Right lobe of liver (tissue), 6 donors: ENCODE data around the gene MYO15B. TPM values are rescaled to one million over a fixed set of nuclear protein-coding genes. Genes with fewer than 3 reads are reported as not detected.
A peak's percentile ranks its signal among the peaks of the same experiment; 100 is the strongest.

Experiments used
- ATAC-seq, 4 donors: fragments of 200-7000 bp; cut with Tn5 transposase; one replicate each; pipeline ENCODE4 v1.9.1; 2020; ENCODE audit warnings: mild to moderate bottlenecking in 4 of 4, moderate library complexity in 4 of 4
- DNase-seq, 3 donors: peaks; one replicate each; pipeline ENCODE4 v3.0.0-alpha.2; 2020
- H3K27ac ChIP-seq, 3 donors: fragments of 200-600 bp; one replicate each; pipeline ENCODE4 v1.8.0; 2022
- H3K27me3 ChIP-seq, 2 donors: fragments of 200-600 bp; one replicate each; pipeline ENCODE4 v1.8.0; 2022
- H3K36me3 ChIP-seq, 4 donors: fragments of 200-600 bp; sonication (generic) in 1 of 4; one replicate each; pipeline versions ENCODE4 v1.5.1 to v1.8.0; 2017 to 2022; ENCODE audit warnings: control low read depth in 1 of 4
- H3K4me1 ChIP-seq, 4 donors: fragments of 200-600 bp; sonication (generic) in 1 of 4; one replicate each; pipeline versions ENCODE4 v1.5.1 to v1.8.0; 2017 to 2022; ENCODE audit warnings: control low read depth in 1 of 4
- H3K4me3 ChIP-seq, 3 donors: fragments of 200-600 bp; one replicate each; pipeline ENCODE4 v1.8.0; 2022
- H3K9me3 ChIP-seq, 4 donors: fragments of 200-600 bp; sonication (generic) in 1 of 4; one replicate each; pipeline versions ENCODE4 v1.5.1 to v1.8.0; 2017 to 2022; ENCODE audit warnings: control low read depth in 1 of 4
- POLR2A ChIP-seq: fragments of 450-650 bp; IDR thresholded peaks from one replicate; pipeline ENCODE4 v1.6.1; 2017; ENCODE audit warnings: antibody characterized with exemption, mild to moderate bottlenecking
- WGBS: methylation state at CpG from one replicate; pipeline ENCODE4 v1.1.6; 2018; ENCODE audit warnings: low coverage, low lambda C conversion rate; ENCODE audit not compliant: insufficient coverage; ENCODE audit errors: missing lambda C conversion rate; 5-methylcytosine and 5-hydroxymethylcytosine counted together
- intact Hi-C, 2 donors: fragments of 100-400 bp; cut with DNase I; formaldehyde crosslinking; loops; one replicate each; pipeline versions ENCODE4 v1.11.2 to v1.14.1; 2022
- total RNA-seq, 6 experiments: library from RNA; depleted of rRNA in 2 of 6; stranded (reverse); fragments of >200 nt in 2 of 6; fragmentation: NEBNext Ultra II Directional in 3 of 6; extraction: Animal tissue kit (Norgen Biotek cat#: 25700) in 3 of 6; gene quantifications; one replicate each; pipeline versions ENCODE4 v1.1.0 to v1.2.4, GENCODE V29; 2016 to 2023
- TF ChIP-seq, protein P1 (sequence below), 4 donors: fragments of 200-600 bp in 3 of 4; fragments of 450-650 bp in 1 of 4; IDR thresholded peaks; one replicate each; pipeline versions ENCODE4 v1.5.1 to v1.8.0; 2016 to 2022; ENCODE audit warnings: antibody characterized with exemption in 4 of 4, mild to moderate bottlenecking in 2 of 4
- donor health status: DM: no; HTN: yes; CAD: no.
- donor health status: DM: no; HTN: no; CAD: no.
- donor health status: DM: no; HTN: no; CAD: no.
- donor health status: DM: no; HTN: yes; CAD: no.
- donor health status: DM: no; HTN: yes; CAD: no.

The MYO15B gene
- total RNA-seq, 6 experiments from 2014 or later, result 26.4 to 104 (median 52.9) TPM

- peak; percentile 79 to 93 (median 93) for DNase-seq
Observed at GRCh38 chr17:75557852-75558665, 29.5 kb upstream of the MYO15B start.

GRCh38 chr17:75558666-75559530, 28.7 kb upstream of the MYO15B start:
- intact Hi-C loops, result no loop called here
- peaks cover 0 to 11% (median 4%) of the 10 kb centered on the region in 4 donors for H3K36me3 ChIP-seq
- peak overlapping the region in 2 of 3 donors; percentile 32 to 38 for H3K4me3 ChIP-seq

More at GRCh38 chr17:75557852-75558665, 29.5 kb upstream of the MYO15B start:
- peaks cover 0 to 64% (median 30%) of the 10 kb centered on the region in 4 donors for H3K4me1 ChIP-seq
- peak; percentile 50 to 56 (median 54) for ATAC-seq
- H3K27me3 ChIP-seq, result no peaks in the 10 kb centered on the region
- no peaks in the 10 kb centered on the region for H3K9me3 ChIP-seq
- H3K36me3 ChIP-seq, result peaks cover 0 to 3% (median 0%) of the 10 kb centered on the region in 4 donors
- WGBS, result no CpG with 5 or more reads among the region's 18 CpGs
- peak overlapping the region; percentile 17 to 90 (median 82) for H3K27ac ChIP-seq
- H3K4me3 ChIP-seq, result peak overlapping the region in 2 of 3 donors; percentile 32 to 38
- intact Hi-C loops, result no loop called here
- TF ChIP-seq, protein P1, sequence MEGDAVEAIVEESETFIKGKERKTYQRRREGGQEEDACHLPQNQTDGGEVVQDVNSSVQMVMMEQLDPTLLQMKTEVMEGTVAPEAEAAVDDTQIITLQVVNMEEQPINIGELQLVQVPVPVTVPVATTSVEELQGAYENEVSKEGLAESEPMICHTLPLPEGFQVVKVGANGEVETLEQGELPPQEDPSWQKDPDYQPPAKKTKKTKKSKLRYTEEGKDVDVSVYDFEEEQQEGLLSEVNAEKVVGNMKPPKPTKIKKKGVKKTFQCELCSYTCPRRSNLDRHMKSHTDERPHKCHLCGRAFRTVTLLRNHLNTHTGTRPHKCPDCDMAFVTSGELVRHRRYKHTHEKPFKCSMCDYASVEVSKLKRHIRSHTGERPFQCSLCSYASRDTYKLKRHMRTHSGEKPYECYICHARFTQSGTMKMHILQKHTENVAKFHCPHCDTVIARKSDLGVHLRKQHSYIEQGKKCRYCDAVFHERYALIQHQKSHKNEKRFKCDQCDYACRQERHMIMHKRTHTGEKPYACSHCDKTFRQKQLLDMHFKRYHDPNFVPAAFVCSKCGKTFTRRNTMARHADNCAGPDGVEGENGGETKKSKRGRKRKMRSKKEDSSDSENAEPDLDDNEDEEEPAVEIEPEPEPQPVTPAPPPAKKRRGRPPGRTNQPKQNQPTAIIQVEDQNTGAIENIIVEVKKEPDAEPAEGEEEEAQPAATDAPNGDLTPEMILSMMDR (IDR thresholded peaks at IDR 0.05), result no peak
- no peak for TF ChIP-seq POLR2A

GRCh38 chr17:75559958-75560533, 27.6 kb upstream of the MYO15B start:
- Histone ChIP-seq H3K27ac (peak overlapping the region in 1 of 3 donors; percentile 90), H3K4me1 (peaks cover 0 to 64% (median 30%) of the 10 kb centered on the region in 4 donors), H3K27me3 (no peaks in the 10 kb centered on the region), H3K4me3 (no peak overlapping the region), H3K36me3 (peaks cover 0 to 22% (median 9%) of the 10 kb centered on the region in 4 donors), H3K9me3 (no peaks in the 10 kb centered on the region)
- TF ChIP-seq, protein P1 (IDR thresholded peaks at IDR 0.05), result no peak
- no peak for TF ChIP-seq POLR2A
- ATAC-seq (no peak), DNase-seq (peak in 2 of 3 donors; percentile 63 to 81)
- 82% methylated on average over 6 of the region's 9 CpGs for WGBS
- intact Hi-C loops, result no loop called here

More at GRCh38 chr17:75558666-75559530, 28.7 kb upstream of the MYO15B start:
- TF ChIP-seq, protein P1 (IDR thresholded peaks at IDR 0.05), result no peak
- no peak for TF ChIP-seq POLR2A
- H3K27ac ChIP-seq, result peak overlapping the region in 2 of 3 donors; percentile 82 to 90
- H3K27me3 ChIP-seq, result no peaks in the 10 kb centered on the region
- H3K4me1 ChIP-seq, result peaks cover 0 to 64% (median 30%) of the 10 kb centered on the region in 4 donors
- DNase-seq (peak in 1 of 3 donors; percentile 65), ATAC-seq (peak in 3 of 4 donors; percentile 0 to 19 (median 1))
- no peaks in the 10 kb centered on the region for H3K9me3 ChIP-seq
- WGBS, result 39% methylated on average over 13 of the region's 38 CpGs
